ENCODE data around the gene SHH. TPM values are rescaled to one million over a fixed set of nuclear protein-coding genes. Genes with fewer than 3 reads are reported as not detected.

The SHH gene
- total and polyA plus RNA-seq, 8 donors: 0.29 to 11.0 (median 2.1) TPM

- DNase-seq: no peak
- TF ChIP-seq POLR2AphosphoS5 (IDR thresholded peaks at IDR 0.05) (no peak), POLR2A (IDR thresholded peaks at IDR 0.05) (no peak), CTCF (IDR thresholded peaks at IDR 0.05) (no peak), EP300 (IDR thresholded peaks at IDR 0.05) (no peak)
- 92 to 97% (median 95%) methylated on average over 16 of the region's 16 CpGs for WGBS, 5 donors
- Histone ChIP-seq H3K9me3 (no peaks in the 10 kb centered on the region), H3K36me3 (no peaks in the 10 kb centered on the region), H3K27ac (no peak overlapping the region), H3K27me3 (peaks cover 0 to 95% (median 33%) of the 10 kb centered on the region in 3 donors), H3K4me1 (peaks cover 8 to 25% (median 20%) of the 10 kb centered on the region in 4 donors), H3K4me3 (no peak overlapping the region)
- intact Hi-C loops (cut with DNase I; ENCODE audit: low total_unique reads): no loop called here
These were observed 4.7 kb upstream of the SHH start for GRCh38 chr7:155816996-155817395.

- intact Hi-C loops (cut with DNase I; ENCODE audit: low total_unique reads): no loop called here
- Histone ChIP-seq H3K27ac (peak overlapping the region in 1 of 5 donors; percentile 26), H3K36me3 (no peaks in the 10 kb centered on the region), H3K4me1 (peaks cover 9 to 34% (median 25%) of the 10 kb centered on the region in 4 donors), H3K4me3 (no peak overlapping the region), H3K9me3 (no peaks in the 10 kb centered on the region), H3K27me3 (peaks cover under 1 to 95% (median 42%) of the 10 kb centered on the region in 3 donors)
- 87 to 94% (median 91%) methylated on average over 10 to 12 of the region's 12 CpGs for WGBS, 5 donors
- TF ChIP-seq EP300 (IDR thresholded peaks at IDR 0.05): no peak
- TF ChIP-seq CTCF (IDR thresholded peaks at IDR 0.05): no peak
- TF ChIP-seq POLR2AphosphoS5 (IDR thresholded peaks at IDR 0.05): no peak
- no peak for TF ChIP-seq POLR2A (IDR thresholded peaks at IDR 0.05)
- DNase-seq: no peak
These were observed 3.9 kb upstream of the SHH start for GRCh38 chr7:155816192-155816508.

GRCh38 chr7:155815332-155816191, 3.3 kb upstream of the SHH start:
- Histone ChIP-seq H3K27me3 (peaks cover 4 to 97% (median 46%) of the 10 kb centered on the region in 3 donors), H3K4me3 (no peak overlapping the region), H3K36me3 (no peaks in the 10 kb centered on the region), H3K9me3 (no peaks in the 10 kb centered on the region), H3K4me1 (peaks cover 14 to 40% (median 29%) of the 10 kb centered on the region in 4 donors), H3K27ac (peak overlapping the region in 1 of 5 donors; percentile 26)
- intact Hi-C loops (cut with DNase I; ENCODE audit: low total_unique reads): no loop called here
- peak in 5 of 7 experiments; percentile 47 to 71 (median 61) for TF ChIP-seq CTCF (IDR thresholded peaks at IDR 0.05)
- TF ChIP-seq POLR2AphosphoS5 (IDR thresholded peaks at IDR 0.05): no peak
- DNase-seq: peak; percentile 76 to 84
- 24 to 39% (median 27%) methylated on average over 9 to 20 of the region's 20 CpGs for WGBS, 5 donors

GRCh38 chr7:155814316-155815276, 2.3 kb upstream of the SHH start:
- TF ChIP-seq EP300 (IDR thresholded peaks at IDR 0.05) (no peak), POLR2A (IDR thresholded peaks at IDR 0.05) (no peak), CTCF (IDR thresholded peaks at IDR 0.05) (no peak), POLR2AphosphoS5 (IDR thresholded peaks at IDR 0.05) (no peak)
- H3K27me3 ChIP-seq: peaks cover 12 to 97% (median 56%) of the 10 kb centered on the region in 3 donors
- DNase-seq: no peak

More at GRCh38 chr7:155814316-155815276, 2.3 kb upstream of the SHH start:
- intact Hi-C loops (cut with DNase I; ENCODE audit: low total_unique reads): no loop called here
- Histone ChIP-seq H3K36me3 (no peaks in the 10 kb centered on the region), H3K4me1 (peaks cover 24 to 49% (median 38%) of the 10 kb centered on the region in 4 donors), H3K4me3 (no peak overlapping the region), H3K9me3 (no peaks in the 10 kb centered on the region), H3K27ac (no peak overlapping the region)
- WGBS, 5 donors: 27 to 50% (median 41%) methylated on average over 19 to 22 of the region's 22 CpGs
